Measurements from ENCODE around the gene MACROD2.

The MACROD2 gene

GRCh38 chr20:16097788-16098187 lies 2102.5 kb downstream of the MACROD2 start:
- no peak for ATAC-seq
- TF ChIP-seq, protein P1, sequence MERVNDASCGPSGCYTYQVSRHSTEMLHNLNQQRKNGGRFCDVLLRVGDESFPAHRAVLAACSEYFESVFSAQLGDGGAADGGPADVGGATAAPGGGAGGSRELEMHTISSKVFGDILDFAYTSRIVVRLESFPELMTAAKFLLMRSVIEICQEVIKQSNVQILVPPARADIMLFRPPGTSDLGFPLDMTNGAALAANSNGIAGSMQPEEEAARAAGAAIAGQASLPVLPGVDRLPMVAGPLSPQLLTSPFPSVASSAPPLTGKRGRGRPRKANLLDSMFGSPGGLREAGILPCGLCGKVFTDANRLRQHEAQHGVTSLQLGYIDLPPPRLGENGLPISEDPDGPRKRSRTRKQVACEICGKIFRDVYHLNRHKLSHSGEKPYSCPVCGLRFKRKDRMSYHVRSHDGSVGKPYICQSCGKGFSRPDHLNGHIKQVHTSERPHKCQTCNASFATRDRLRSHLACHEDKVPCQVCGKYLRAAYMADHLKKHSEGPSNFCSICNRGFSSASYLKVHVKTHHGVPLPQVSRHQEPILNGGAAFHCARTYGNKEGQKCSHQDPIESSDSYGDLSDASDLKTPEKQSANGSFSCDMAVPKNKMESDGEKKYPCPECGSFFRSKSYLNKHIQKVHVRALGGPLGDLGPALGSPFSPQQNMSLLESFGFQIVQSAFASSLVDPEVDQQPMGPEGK (CRISPR knock-in tag; IDR thresholded peaks at IDR 0.05; ENCODE audit: borderline replicate concordance): no peak
- no peak for TF ChIP-seq CSDC2 (CRISPR knock-in tag; IDR thresholded peaks at IDR 0.05)
- TF ChIP-seq ZC3H10 (CRISPR knock-in tag; IDR thresholded peaks at IDR 0.05): no peak

GRCh38 chr20:16098890-16099639 lies 2103.7 kb downstream of the MACROD2 start:
- TF ChIP-seq BACH2 (CRISPR knock-in tag; IDR thresholded peaks at IDR 0.05; ENCODE audit: borderline replicate concordance) (no peak), ARNTL (CRISPR knock-in tag; IDR thresholded peaks at IDR 0.05; ENCODE audit: borderline replicate concordance, low read depth) (no peak), ZNF565 (CRISPR knock-in tag; conservative IDR thresholded peaks at IDR 0.05; ENCODE audit: low read depth) (no peak), ZFP30 (CRISPR knock-in tag; IDR thresholded peaks at IDR 0.05) (no peak), GLIS3 (CRISPR knock-in tag; IDR thresholded peaks at IDR 0.05) (no peak), SNAI2 (CRISPR knock-in tag; IDR thresholded peaks at IDR 0.05) (no peak), ZC3H10 (CRISPR knock-in tag; IDR thresholded peaks at IDR 0.05) (no peak), TSHZ2 (CRISPR knock-in tag; IDR thresholded peaks at IDR 0.05) (no peak)
- TF ChIP-seq, protein P2, sequence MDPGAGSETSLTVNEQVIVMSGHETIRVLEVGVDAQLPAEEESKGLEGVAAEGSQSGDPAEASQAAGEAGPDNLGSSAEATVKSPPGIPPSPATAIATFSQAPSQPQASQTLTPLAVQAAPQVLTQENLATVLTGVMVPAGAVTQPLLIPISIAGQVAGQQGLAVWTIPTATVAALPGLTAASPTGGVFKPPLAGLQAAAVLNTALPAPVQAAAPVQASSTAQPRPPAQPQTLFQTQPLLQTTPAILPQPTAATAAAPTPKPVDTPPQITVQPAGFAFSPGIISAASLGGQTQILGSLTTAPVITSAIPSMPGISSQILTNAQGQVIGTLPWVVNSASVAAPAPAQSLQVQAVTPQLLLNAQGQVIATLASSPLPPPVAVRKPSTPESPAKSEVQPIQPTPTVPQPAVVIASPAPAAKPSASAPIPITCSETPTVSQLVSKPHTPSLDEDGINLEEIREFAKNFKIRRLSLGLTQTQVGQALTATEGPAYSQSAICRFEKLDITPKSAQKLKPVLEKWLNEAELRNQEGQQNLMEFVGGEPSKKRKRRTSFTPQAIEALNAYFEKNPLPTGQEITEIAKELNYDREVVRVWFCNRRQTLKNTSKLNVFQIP (CRISPR knock-in tag; IDR thresholded peaks at IDR 0.05; ENCODE audit: borderline replicate concordance, low read depth): no peak

DNA sequence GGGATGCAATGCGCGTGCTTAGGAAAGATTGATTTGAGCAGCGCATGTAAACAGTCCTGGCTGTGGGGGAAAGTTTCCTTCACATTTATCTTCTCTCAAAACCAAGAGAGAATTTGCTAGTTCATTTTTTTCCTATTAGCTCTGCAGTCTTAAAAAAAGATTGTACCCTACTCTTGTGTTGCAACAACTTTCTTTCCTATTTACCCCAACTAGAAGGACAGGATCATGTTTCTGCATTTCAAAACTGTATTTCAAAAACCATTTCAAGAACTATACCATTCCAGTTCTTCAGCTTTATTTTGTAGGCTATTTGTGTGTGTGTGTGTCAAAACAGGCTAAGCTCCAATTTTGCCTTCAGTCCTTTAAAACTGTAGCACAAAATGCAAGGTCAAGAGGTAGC lies 2104.8 kb downstream of the MACROD2 start:
- no peak for ATAC-seq
- TF ChIP-seq ISL1 (CRISPR knock-in tag; IDR thresholded peaks at IDR 0.05) (no peak), RARB (CRISPR knock-in tag; IDR thresholded peaks at IDR 0.05) (no peak), ZC3H10 (CRISPR knock-in tag; IDR thresholded peaks at IDR 0.05) (no peak), ZNF70 (CRISPR knock-in tag; IDR thresholded peaks at IDR 0.05) (no peak), ESRRG (CRISPR knock-in tag; IDR thresholded peaks at IDR 0.05) (no peak), TCF4 (CRISPR knock-in tag; IDR thresholded peaks at IDR 0.05; ENCODE audit: borderline replicate concordance) (no peak)

More at GRCh38 chr20:16098890-16099639, 2103.7 kb downstream of the MACROD2 start:
- no peak for ATAC-seq

- no peak for TF ChIP-seq TSHZ2 (CRISPR knock-in tag; IDR thresholded peaks at IDR 0.05)
- TF ChIP-seq, protein P1 (CRISPR knock-in tag; IDR thresholded peaks at IDR 0.05; ENCODE audit: borderline replicate concordance): no peak
- TF ChIP-seq, protein P2 (CRISPR knock-in tag; IDR thresholded peaks at IDR 0.05; ENCODE audit: borderline replicate concordance, low read depth): no peak
- TF ChIP-seq CREB5 (CRISPR knock-in tag; IDR thresholded peaks at IDR 0.05; ENCODE audit: low read depth): no peak
- TF ChIP-seq SNAI2 (CRISPR knock-in tag; IDR thresholded peaks at IDR 0.05): no peak
- no peak for TF ChIP-seq ZNF70 (CRISPR knock-in tag; IDR thresholded peaks at IDR 0.05)
- no peak for TF ChIP-seq OSR1 (CRISPR knock-in tag; IDR thresholded peaks at IDR 0.05)
- TF ChIP-seq TCF4 (CRISPR knock-in tag; IDR thresholded peaks at IDR 0.05; ENCODE audit: borderline replicate concordance): no peak
- no peak for TF ChIP-seq BACH2 (CRISPR knock-in tag; IDR thresholded peaks at IDR 0.05; ENCODE audit: borderline replicate concordance)
- TF ChIP-seq ZFP30 (CRISPR knock-in tag; IDR thresholded peaks at IDR 0.05): no peak
- TF ChIP-seq PPARA (CRISPR knock-in tag; IDR thresholded peaks at IDR 0.05; ENCODE audit: borderline replicate concordance): no peak
- no peak for ATAC-seq
Observed at GRCh38 chr20:16100767-16101166, 2105.5 kb downstream of the MACROD2 start.
